ENCODE data around the gene CYP19A1.

Gene CYP19A1

GRCh38 chr15:51277101-51277500, 61.3 kb downstream of the CYP19A1 start:
- Histone ChIP-seq H3K9me3 (ENCODE audit: control insufficient read depth, low read length) (no peaks in the 10 kb centered on the region), H3K36me3 (ENCODE audit: control insufficient read depth, insufficient read depth, low read length) (no peaks in the 10 kb centered on the region), H3K4me1 (ENCODE audit: control insufficient read depth, insufficient read depth, low read length, poor library complexity, severe bottlenecking) (no peaks in the 10 kb centered on the region), H3K4me3 (ENCODE audit: extremely low read depth, insufficient read depth, low read length, poor library complexity, severe bottlenecking) (no peak overlapping the region), H3K27ac (ENCODE audit: low read depth, low read length, severe bottlenecking) (no peak overlapping the region)
- 100% methylated on average over 1 of the region's 3 CpGs; no CpG with 5 or more reads in 1 of the 2 experiments for WGBS, 2 experiments (ENCODE audit: insufficient coverage in 2 of 2)

DNA sequence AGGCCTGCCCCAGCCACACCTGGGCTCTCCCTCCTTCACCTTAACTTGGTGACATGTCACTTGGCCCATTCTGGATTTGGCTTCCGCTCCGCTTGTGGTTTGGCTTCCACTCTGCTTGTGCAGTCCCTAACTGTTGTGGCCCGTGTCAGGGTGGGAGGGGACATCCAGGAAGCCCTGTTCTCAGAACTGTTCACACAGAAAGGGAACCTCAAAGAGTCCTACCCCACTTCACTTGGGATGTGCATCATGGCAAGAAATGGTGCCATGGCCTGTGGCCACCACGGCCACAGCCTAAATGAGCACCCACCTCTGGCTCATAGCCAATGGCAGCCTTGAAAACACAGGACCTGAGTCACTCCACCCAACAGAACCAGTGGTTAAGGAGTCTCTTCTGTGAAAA, 63.4 kb downstream of the CYP19A1 start:
- Histone ChIP-seq H3K4me1 (ENCODE audit: control insufficient read depth, insufficient read depth, low read length, poor library complexity, severe bottlenecking) (no peaks in the 10 kb centered on the region), H3K36me3 (ENCODE audit: control insufficient read depth, insufficient read depth, low read length) (no peaks in the 10 kb centered on the region), H3K9me3 (ENCODE audit: control insufficient read depth, low read length) (no peaks in the 10 kb centered on the region), H3K27ac (ENCODE audit: low read depth, low read length, severe bottlenecking) (no peak overlapping the region), H3K4me3 (ENCODE audit: extremely low read depth, insufficient read depth, low read length, poor library complexity, severe bottlenecking) (no peak overlapping the region)
- 80 to 93% methylated on average over 2 to 3 of the region's 4 CpGs for WGBS, 2 experiments (ENCODE audit: insufficient coverage in 2 of 2)

DNA sequence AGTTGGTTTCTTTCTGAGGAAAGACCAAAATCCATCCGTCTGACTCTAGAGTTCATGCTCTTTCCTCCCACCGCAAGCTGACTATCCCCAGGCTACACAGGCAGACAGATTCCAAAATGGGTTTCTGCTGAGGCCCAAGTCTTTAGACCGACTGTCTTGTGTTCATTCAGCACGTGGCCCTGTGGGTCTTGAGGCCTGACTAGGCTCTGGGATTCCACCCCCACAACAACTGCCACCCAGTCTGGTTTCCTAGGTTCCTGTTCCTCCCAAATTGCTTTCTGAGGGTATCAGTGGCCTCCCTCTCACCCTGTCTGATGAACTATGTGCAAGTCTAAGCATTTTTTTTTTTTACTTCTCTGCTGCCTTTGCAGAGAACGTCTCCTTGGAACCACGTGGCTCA, 67.7 kb downstream of the CYP19A1 start:
- no peak overlapping the region for H3K27ac ChIP-seq (ENCODE audit: low read depth, low read length, severe bottlenecking)
- H3K9me3 ChIP-seq (ENCODE audit: control insufficient read depth, low read length), result no peaks in the 10 kb centered on the region
- no peaks in the 10 kb centered on the region for H3K4me1 ChIP-seq (ENCODE audit: control insufficient read depth, insufficient read depth, low read length, poor library complexity, severe bottlenecking)
- no peak overlapping the region for H3K4me3 ChIP-seq (ENCODE audit: extremely low read depth, insufficient read depth, low read length, poor library complexity, severe bottlenecking)
- 85 to 92% methylated on average over 6 of the region's 6 CpGs for WGBS, 2 experiments (ENCODE audit: insufficient coverage in 2 of 2)
- H3K36me3 ChIP-seq (ENCODE audit: control insufficient read depth, insufficient read depth, low read length), result no peaks in the 10 kb centered on the region

GRCh38 chr15:51269496-51269895, 68.9 kb downstream of the CYP19A1 start:
- no peaks in the 10 kb centered on the region for H3K9me3 ChIP-seq (ENCODE audit: control insufficient read depth, low read length)
- no peaks in the 10 kb centered on the region for H3K4me1 ChIP-seq (ENCODE audit: control insufficient read depth, insufficient read depth, low read length, poor library complexity, severe bottlenecking)
- no peak overlapping the region for H3K4me3 ChIP-seq (ENCODE audit: extremely low read depth, insufficient read depth, low read length, poor library complexity, severe bottlenecking)
- WGBS, 2 experiments (ENCODE audit: insufficient coverage in 2 of 2), result 0 to 44% methylated on average over 1 to 2 of the region's 2 CpGs
- H3K27ac ChIP-seq (ENCODE audit: low read depth, low read length, severe bottlenecking), result no peak overlapping the region
- H3K36me3 ChIP-seq (ENCODE audit: control insufficient read depth, insufficient read depth, low read length), result no peaks in the 10 kb centered on the region

GRCh38 chr15:51267703-51268083, 70.7 kb downstream of the CYP19A1 start:
- Histone ChIP-seq H3K36me3 (ENCODE audit: control insufficient read depth, insufficient read depth, low read length) (no peaks in the 10 kb centered on the region), H3K9me3 (ENCODE audit: control insufficient read depth, low read length) (no peaks in the 10 kb centered on the region), H3K27ac (ENCODE audit: low read depth, low read length, severe bottlenecking) (no peak overlapping the region), H3K4me1 (ENCODE audit: control insufficient read depth, insufficient read depth, low read length, poor library complexity, severe bottlenecking) (no peaks in the 10 kb centered on the region), H3K4me3 (ENCODE audit: extremely low read depth, insufficient read depth, low read length, poor library complexity, severe bottlenecking) (peak overlapping the region; percentile 42)
- 6 to 9% methylated on average over 5 to 6 of the region's 11 CpGs for WGBS, 2 experiments (ENCODE audit: insufficient coverage in 2 of 2)

DNA sequence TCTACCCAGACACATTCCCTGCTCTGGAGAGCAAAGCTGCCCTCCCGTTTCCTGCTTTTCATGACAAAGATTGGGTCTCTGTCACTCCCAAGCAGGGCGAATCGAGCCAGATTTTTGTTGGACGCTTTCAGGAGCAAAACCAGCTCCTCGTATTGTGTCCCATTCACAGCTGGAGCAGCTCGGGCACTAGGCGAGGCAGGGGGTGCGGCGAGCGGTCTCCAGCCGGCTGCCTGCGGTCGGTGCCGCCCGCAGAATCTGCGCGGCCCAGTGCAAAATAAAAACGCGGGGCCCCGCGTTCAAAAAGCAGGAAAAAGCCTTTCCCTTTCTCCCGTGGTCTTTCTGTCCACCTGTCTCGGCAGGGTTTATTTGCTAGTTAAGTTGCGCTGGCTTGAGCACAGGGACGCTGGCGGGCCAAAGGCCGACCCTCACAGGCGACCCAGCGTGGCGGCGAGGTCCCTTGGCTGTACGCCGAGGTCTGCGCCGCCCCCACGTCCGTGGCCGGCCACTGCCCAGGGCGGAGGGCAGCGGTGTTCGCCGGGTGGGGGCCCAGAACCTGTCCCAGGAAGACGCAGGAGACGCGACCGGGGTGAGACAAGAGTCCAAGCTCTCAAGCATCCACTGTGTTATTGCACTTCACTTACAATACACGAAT, 71.2 kb downstream of the CYP19A1 start:
- H3K4me3 ChIP-seq (ENCODE audit: extremely low read depth, insufficient read depth, low read length, poor library complexity, severe bottlenecking), result peak overlapping the region; percentile 42
- whole genome bisulfite sequencing, 2 experiments (ENCODE audit: insufficient coverage in 2 of 2), result 2% methylated on average over 30 to 32 of the region's 47 CpGs
- no peak overlapping the region for H3K27ac ChIP-seq (ENCODE audit: low read depth, low read length, severe bottlenecking)

DNA sequence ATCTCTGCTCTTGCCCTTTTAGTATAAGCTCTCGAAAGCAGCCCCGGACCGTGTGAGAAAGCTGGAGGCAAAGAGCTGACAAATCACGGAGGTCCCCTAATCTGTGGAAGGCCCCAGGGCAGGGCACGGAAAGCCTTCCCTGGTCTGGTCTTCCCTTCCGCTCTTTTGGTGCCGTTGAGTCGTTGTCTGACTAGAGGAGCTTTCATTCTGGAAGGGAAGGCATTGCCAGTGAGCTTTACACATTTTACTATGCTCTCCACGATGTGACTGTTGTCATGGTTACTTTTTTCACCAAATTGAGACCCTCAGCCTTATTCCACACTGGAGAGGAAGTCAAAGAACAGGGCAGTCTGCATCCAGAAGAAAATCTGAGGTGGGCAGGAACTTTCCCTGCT, 71.7 kb downstream of the CYP19A1 start:
- Histone ChIP-seq H3K9me3 (ENCODE audit: control insufficient read depth, low read length) (peaks cover 7% of the 10 kb centered on the region), H3K27ac (ENCODE audit: low read depth, low read length, severe bottlenecking) (no peak overlapping the region), H3K4me1 (ENCODE audit: control insufficient read depth, insufficient read depth, low read length, poor library complexity, severe bottlenecking) (no peaks in the 10 kb centered on the region), H3K4me3 (ENCODE audit: extremely low read depth, insufficient read depth, low read length, poor library complexity, severe bottlenecking) (peak overlapping the region; percentile 42), H3K36me3 (ENCODE audit: control insufficient read depth, insufficient read depth, low read length) (no peaks in the 10 kb centered on the region)
- WGBS, 2 experiments (ENCODE audit: insufficient coverage in 2 of 2), result 61 to 76% methylated on average over 7 to 9 of the region's 9 CpGs

More for the DNA sequence above, 71.2 kb downstream of the CYP19A1 start:
- no peaks in the 10 kb centered on the region for H3K36me3 ChIP-seq (ENCODE audit: control insufficient read depth, insufficient read depth, low read length)
- peaks cover 4% of the 10 kb centered on the region for H3K9me3 ChIP-seq (ENCODE audit: control insufficient read depth, low read length)
- H3K4me1 ChIP-seq (ENCODE audit: control insufficient read depth, insufficient read depth, low read length, poor library complexity, severe bottlenecking), result no peaks in the 10 kb centered on the region

GRCh38 chr15:51265037-51265555, 73.3 kb downstream of the CYP19A1 start:
- Histone ChIP-seq H3K4me3 (ENCODE audit: extremely low read depth, insufficient read depth, low read length, poor library complexity, severe bottlenecking) (no peak overlapping the region), H3K4me1 (ENCODE audit: control insufficient read depth, insufficient read depth, low read length, poor library complexity, severe bottlenecking) (no peaks in the 10 kb centered on the region), H3K36me3 (ENCODE audit: control insufficient read depth, insufficient read depth, low read length) (no peaks in the 10 kb centered on the region), H3K9me3 (ENCODE audit: control insufficient read depth, low read length) (peaks cover 9% of the 10 kb centered on the region), H3K27ac (ENCODE audit: low read depth, low read length, severe bottlenecking) (no peak overlapping the region)
- 92 to 100% methylated on average over 3 to 5 of the region's 5 CpGs for WGBS, 2 experiments (ENCODE audit: insufficient coverage in 2 of 2)

- Histone ChIP-seq H3K27ac (ENCODE audit: low read depth, low read length, severe bottlenecking) (no peak overlapping the region), H3K4me3 (ENCODE audit: extremely low read depth, insufficient read depth, low read length, poor library complexity, severe bottlenecking) (no peak overlapping the region), H3K9me3 (ENCODE audit: control insufficient read depth, low read length) (peaks cover 9% of the 10 kb centered on the region), H3K4me1 (ENCODE audit: control insufficient read depth, insufficient read depth, low read length, poor library complexity, severe bottlenecking) (no peaks in the 10 kb centered on the region), H3K36me3 (ENCODE audit: control insufficient read depth, insufficient read depth, low read length) (no peaks in the 10 kb centered on the region)
These were observed 74.7 kb downstream of the CYP19A1 start for GRCh38 chr15:51263726-51264125.

DNA sequence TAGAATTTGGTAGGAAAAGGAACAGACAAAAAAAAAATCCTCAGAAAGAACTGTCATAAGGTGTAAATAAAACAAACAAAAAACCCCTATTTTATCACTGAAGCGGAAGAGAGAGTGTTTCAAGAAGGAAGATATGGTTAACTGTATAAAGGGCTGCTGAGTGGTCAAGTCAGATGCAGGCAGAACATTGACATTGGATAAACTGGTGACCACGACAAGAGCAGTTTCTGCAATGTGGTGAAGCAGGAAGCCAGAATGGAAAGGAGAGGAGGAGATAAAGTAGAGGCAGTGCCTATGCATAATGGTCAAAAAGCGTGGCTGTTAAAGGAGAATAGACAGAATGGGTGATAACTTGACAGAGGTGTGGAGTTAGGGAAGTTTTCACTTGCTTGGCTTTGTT, 75.3 kb downstream of the CYP19A1 start:
- peaks cover 9% of the 10 kb centered on the region for H3K9me3 ChIP-seq (ENCODE audit: control insufficient read depth, low read length)
- H3K4me1 ChIP-seq (ENCODE audit: control insufficient read depth, insufficient read depth, low read length, poor library complexity, severe bottlenecking), result no peaks in the 10 kb centered on the region
- WGBS, 2 experiments (ENCODE audit: insufficient coverage in 2 of 2), result 80 to 94% methylated on average over 2 to 3 of the region's 3 CpGs

GRCh38 chr15:51262463-51262862, 75.9 kb downstream of the CYP19A1 start:
- H3K36me3 ChIP-seq (ENCODE audit: control insufficient read depth, insufficient read depth, low read length), result no peaks in the 10 kb centered on the region
- no peaks in the 10 kb centered on the region for H3K4me1 ChIP-seq (ENCODE audit: control insufficient read depth, insufficient read depth, low read length, poor library complexity, severe bottlenecking)
- H3K9me3 ChIP-seq (ENCODE audit: control insufficient read depth, low read length), result peaks cover 9% of the 10 kb centered on the region
- WGBS, 2 experiments (ENCODE audit: insufficient coverage in 2 of 2), result 100% methylated on average over 1 of the region's 2 CpGs; no CpG with 5 or more reads in 1 of the 2 experiments
- H3K27ac ChIP-seq (ENCODE audit: low read depth, low read length, severe bottlenecking), result no peak overlapping the region
- H3K4me3 ChIP-seq (ENCODE audit: extremely low read depth, insufficient read depth, low read length, poor library complexity, severe bottlenecking), result no peak overlapping the region

More for the DNA sequence above, 75.3 kb downstream of the CYP19A1 start:
- H3K27ac ChIP-seq (ENCODE audit: low read depth, low read length, severe bottlenecking), result no peak overlapping the region
- H3K36me3 ChIP-seq (ENCODE audit: control insufficient read depth, insufficient read depth, low read length), result no peaks in the 10 kb centered on the region
- no peak overlapping the region for H3K4me3 ChIP-seq (ENCODE audit: extremely low read depth, insufficient read depth, low read length, poor library complexity, severe bottlenecking)
